ENCODE measurements around the gene PI4K2B.
"Not testable (repeated sequence)": the region's sequence is repeated elsewhere in the genome, so short reads cannot be mapped to it uniquely, and the experiment has no call there.

The PI4K2B gene

GRCh38 chr4:25306518-25307057 lies 72.8 kb downstream of the PI4K2B start:
- no peak for DNase-seq (ENCODE audit: low read depth in 2 of 2)

GRCh38 chr4:25307596-25307995 lies 73.8 kb downstream of the PI4K2B start:
- no peak for DNase-seq (ENCODE audit: low read depth in 2 of 2)

DNA sequence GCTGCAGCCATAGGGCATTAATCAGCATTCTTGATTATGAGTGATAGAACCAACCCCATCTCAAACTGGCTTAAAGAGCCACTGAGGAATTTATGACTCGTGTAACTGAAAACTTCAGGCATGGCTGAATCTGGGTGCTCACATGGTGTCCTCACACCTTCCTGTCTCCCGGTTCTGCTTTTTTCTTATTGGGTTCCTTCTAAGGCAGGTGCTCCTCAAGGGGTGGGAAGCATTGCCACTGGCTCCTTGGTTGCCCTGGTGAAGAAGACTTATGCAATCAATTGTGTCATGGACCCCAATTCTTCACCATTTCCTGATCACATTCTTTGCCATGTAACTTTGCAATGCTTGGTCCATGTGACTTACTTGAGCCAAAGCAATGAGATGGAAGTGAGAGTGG lies 74.5 kb downstream of the PI4K2B start:
- DNase-seq (ENCODE audit: low read depth in 2 of 2), result no peak

DNA sequence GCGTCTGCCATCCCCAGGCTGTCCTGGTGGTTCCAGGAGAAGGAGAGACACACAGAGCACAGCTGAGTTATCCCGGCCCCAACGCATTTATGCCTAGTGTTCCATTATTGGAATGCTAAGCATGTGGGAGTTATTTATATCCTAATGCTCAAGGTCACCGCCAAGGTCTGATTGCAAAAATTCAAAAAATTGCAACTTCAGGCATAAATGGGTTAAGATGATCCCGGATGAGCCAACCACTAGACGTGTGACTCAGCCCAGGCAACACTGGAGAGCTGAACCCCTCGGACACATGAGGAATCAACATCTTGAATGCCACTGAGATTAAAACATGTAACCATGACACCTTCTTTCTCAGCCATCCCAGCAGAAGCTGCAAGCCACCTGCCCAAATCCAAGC lies 74.9 kb downstream of the PI4K2B start:
- DNase-seq (ENCODE audit: low read depth in 2 of 2), result no peak

GRCh38 chr4:25310066-25310802 lies 76.4 kb downstream of the PI4K2B start:
- DNase-seq (ENCODE audit: low read depth in 2 of 2), result no peak

DNA sequence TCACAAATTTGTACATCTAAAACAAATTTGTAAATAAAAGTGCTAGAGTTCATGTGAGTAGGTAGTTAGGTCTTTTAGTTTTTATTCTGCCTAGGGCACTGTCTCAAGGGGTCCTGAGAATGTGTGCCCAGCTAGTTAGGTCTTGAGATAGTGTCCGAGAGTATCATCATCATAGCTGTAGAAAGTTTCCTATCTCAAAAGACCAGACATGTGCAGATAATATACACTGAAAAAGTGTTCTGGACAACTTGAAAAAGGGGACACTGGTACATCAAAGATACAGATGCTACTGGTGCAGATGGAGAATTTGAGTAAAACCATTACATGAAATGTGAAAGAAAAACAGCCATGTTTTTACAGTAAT lies 77.0 kb downstream of the PI4K2B start:
- DNase-seq (ENCODE audit: low read depth in 2 of 2), result no peak

DNA sequence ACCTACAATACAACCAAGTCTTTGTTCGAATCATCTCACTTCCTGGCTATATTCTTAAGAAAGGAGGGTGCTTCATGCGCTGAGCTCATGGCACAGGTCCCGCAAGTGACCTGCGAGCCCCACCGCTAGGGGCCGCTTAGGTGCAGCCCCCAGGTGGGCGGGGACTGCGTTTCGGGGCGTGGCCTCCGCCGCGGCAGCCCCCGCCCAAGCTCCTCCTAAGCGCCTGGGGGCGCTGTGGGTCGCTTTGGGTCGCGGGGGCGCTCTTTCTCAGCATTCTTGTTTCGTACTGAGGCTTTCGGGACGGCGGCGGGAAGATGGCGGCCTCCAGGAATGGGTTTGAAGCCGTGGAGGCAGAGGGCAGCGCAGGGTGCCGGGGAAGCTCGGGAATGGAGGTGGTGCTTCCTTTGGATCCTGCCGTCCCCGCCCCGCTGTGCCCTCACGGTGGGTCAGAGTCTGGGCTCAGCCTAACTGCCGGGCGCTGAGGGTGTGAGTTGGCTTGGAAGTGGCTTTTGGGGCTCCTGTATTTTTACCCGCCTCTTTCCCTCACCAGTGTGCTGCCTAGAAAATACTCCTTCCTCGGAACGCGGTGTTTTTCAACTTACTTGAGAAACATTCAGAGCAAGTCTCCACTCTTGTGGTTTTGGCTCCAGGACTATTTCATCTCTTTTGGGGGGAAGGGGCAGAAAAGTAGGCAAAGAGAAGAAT lies 78.8 kb downstream of the PI4K2B start, which contains the start of gene ZCCHC4:
ZCCHC4 (plus strand) TSS at position 279 of the 705 bp plus-strand sequence; CDS start at position 315, 36 bp downstream.
- DNase-seq (ENCODE audit: low read depth in 2 of 2), result peak; percentile 85 to 90

GRCh38 chr4:25313201-25313895 lies 79.5 kb downstream of the PI4K2B start:
- no peak for DNase-seq (ENCODE audit: low read depth in 2 of 2)

GRCh38 chr4:25320336-25320735 lies 86.5 kb downstream of the PI4K2B start:
- no peak for DNase-seq (ENCODE audit: low read depth in 2 of 2)

GRCh38 chr4:25320773-25321172 lies 86.9 kb downstream of the PI4K2B start:
- no peak for DNase-seq (ENCODE audit: low read depth in 2 of 2)

DNA sequence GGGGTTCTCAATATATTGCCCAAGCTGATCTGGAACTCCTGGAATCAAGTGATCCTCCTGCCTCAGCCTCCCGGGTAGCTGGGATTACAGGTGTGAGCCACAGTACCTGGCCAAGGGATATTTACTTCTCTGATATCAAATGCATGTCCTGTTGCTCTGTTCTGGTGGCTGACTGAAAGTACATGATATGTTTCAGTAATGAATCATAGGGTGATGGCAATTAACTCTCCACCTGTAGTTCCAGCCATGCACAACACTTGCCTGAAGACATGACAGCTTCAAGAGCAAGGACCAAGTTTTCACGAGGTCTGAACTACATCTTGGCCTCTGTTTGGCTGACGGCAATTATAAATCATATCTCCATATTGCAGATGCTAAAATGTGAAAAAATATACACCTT lies 87.9 kb downstream of the PI4K2B start:
- no peak for DNase-seq (ENCODE audit: low read depth in 2 of 2)

DNA sequence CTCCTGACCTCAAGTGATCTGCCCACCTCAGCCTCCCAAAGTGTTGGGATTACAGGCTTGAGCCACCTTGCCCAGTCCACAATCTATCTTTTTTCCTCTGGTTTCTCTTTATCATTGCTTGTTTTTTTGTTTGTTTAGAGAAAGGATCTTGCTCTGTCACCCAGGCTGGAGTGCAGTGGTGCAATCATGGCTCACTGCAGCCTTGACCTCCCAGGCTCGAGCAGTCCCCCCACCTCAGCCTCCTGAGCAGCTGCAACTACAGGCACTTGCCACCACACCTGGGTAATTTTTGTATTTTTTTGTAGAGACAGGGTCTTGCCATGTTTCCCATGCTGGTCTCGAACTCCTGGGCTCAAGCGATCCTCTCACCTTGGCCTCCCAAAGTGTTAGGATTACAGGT lies 94.6 kb downstream of the PI4K2B start:
- not testable (repeated sequence) for DNase-seq (ENCODE audit: low read depth in 2 of 2)

Measured in stimulated activated CD4-positive, alpha-beta T cell treated with anti-CD3 and anti-CD28 coated beads, Interleukin-1b, Interleukin-23, amount 100 ng/mL, for 4 hours (primary cell).